Measurements from ENCODE around the gene CLEC17A. TPM values are rescaled to one million over a fixed set of nuclear protein-coding genes. Genes with fewer than 3 reads are reported as not detected.
"Not testable (repeated sequence)": the region's sequence is repeated elsewhere in the genome, so short reads cannot be mapped to it uniquely, and the experiment has no call there.

The CLEC17A gene
- total and polyA plus RNA-seq, 11 donors: 0.10 TPM; not detected in 10

DNA sequence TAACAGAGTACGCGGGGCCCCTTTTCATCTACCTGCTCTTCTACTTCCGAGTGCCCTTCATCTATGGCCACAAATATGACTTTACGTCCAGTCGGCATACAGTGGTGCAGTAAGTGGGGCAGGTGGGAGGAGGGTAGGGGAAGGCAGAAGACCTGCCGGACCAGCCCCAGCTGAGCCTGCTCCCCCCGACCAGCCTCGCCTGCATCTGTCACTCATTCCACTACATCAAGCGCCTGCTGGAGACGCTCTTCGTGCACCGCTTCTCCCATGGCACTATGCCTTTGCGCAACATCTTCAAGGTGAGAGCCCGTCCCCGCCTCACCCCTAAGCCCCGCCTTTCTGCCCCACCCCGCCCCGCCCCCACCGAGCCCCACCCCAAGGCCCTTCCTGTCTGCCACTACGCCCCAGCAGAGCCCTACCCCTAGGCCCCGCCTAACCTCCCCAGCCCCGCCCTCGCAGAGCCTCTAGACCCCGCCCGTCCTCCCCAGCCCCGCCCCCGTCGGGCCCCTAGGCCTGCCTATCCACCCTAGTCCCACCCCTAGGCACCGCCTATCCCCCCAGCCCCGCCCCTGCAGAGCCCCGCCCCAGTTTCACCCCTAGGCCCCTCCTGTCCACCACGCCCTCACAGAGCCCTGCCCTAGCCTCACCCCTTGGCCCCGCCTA lies 18.8 kb upstream of the CLEC17A start:
- 72 to 82% (median 74%) methylated on average over 24 to 33 of the region's 33 CpGs for WGBS, 4 donors
- no peaks in the 10 kb centered on the region for H3K27me3 ChIP-seq
- ATAC-seq (peak in 3 of 4 donors; percentile 1 to 13 (median 11)), DNase-seq (peak in 1 of 5 donors; percentile 44)
- intact Hi-C loops (cut with DNase I): no loop called here
- no peak overlapping the region for H3K4me3 ChIP-seq
- no peaks in the 10 kb centered on the region for H3K9me3 ChIP-seq
- H3K36me3 ChIP-seq: peaks cover 0 to 35% (median 15%) of the 10 kb centered on the region in 9 donors
- H3K4me1 ChIP-seq: peaks cover 0 to 63% (median 35%) of the 10 kb centered on the region in 12 donors
- H3K27ac ChIP-seq: peak overlapping the region in 3 of 12 donors; percentile 87 to 97 (median 94)
- TF ChIP-seq, protein P1, sequence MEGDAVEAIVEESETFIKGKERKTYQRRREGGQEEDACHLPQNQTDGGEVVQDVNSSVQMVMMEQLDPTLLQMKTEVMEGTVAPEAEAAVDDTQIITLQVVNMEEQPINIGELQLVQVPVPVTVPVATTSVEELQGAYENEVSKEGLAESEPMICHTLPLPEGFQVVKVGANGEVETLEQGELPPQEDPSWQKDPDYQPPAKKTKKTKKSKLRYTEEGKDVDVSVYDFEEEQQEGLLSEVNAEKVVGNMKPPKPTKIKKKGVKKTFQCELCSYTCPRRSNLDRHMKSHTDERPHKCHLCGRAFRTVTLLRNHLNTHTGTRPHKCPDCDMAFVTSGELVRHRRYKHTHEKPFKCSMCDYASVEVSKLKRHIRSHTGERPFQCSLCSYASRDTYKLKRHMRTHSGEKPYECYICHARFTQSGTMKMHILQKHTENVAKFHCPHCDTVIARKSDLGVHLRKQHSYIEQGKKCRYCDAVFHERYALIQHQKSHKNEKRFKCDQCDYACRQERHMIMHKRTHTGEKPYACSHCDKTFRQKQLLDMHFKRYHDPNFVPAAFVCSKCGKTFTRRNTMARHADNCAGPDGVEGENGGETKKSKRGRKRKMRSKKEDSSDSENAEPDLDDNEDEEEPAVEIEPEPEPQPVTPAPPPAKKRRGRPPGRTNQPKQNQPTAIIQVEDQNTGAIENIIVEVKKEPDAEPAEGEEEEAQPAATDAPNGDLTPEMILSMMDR (IDR thresholded peaks at IDR 0.05): no peak
- TF ChIP-seq POLR2A (IDR thresholded peaks at IDR 0.05): no peak

DNA sequence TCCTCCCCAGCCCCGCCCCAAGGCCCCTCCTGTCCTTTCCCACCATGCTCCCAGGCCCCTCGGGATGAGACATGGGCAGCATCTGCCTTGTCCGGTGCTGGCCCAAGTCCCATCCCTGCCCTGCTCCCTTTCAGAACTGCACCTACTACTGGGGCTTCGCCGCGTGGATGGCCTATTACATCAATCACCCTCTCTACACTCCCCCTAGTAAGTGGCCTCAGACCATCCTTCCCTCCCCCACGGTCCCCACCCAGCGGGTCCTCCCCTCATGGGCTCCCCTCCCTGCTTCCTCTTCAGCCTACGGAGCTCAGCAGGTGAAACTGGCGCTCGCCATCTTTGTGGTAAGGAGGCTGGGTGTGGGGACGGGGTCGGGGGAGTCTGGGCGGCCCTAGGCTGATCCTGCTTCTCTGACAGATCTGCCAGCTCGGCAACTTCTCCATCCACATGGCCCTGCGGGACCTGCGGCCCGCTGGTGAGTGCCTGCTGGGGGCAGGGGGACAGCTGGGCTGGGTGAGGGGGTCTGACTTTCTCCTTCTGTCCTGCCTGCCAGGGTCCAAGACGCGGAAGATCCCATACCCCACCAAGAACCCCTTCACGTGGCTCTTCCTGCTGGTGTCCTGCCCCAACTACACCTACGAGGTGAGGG lies 18.1 kb upstream of the CLEC17A start:
- peak overlapping the region in 1 of 12 donors; percentile 2 for H3K27ac ChIP-seq
- WGBS, 4 donors: 74 to 81% (median 79%) methylated on average over 20 to 22 of the region's 22 CpGs
- H3K9me3 ChIP-seq; ATAC-seq; H3K27me3 ChIP-seq; DNase-seq; H3K4me3 ChIP-seq; intact Hi-C loops (cut with DNase I): not testable (repeated sequence)
- peaks cover 0 to 35% (median 15%) of the 10 kb centered on the region in 9 donors for H3K36me3 ChIP-seq
- peaks cover 0 to 63% (median 34%) of the 10 kb centered on the region in 12 donors for H3K4me1 ChIP-seq

DNA sequence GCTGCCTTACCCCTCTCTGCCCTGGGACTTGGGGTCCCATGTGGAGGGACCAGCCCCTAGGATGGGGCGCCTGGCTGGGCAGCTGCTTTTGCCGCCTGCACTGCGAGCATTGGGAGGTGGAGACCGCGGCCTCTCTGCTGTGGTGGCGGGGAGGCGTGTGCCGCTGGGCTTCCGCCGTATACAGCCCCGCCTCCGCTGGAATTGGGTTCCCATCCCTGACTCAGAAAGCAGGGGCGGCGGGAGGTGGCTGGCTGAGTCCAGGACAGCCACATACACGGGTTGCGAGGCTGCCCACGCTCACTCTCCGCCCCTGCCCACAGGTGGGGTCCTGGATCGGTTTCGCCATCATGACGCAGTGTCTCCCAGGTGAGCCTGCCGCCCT lies 17.6 kb upstream of the CLEC17A start:
- no peak for TF ChIP-seq POLR2A (IDR thresholded peaks at IDR 0.05)
- TF ChIP-seq, protein P1 (IDR thresholded peaks at IDR 0.05): no peak
- H3K27me3 ChIP-seq: no peaks in the 10 kb centered on the region
- intact Hi-C loops (cut with DNase I): no loop called here
- no peak overlapping the region for H3K4me3 ChIP-seq
- peaks cover 0 to 36% (median 15%) of the 10 kb centered on the region in 9 donors for H3K36me3 ChIP-seq
- H3K27ac ChIP-seq: no peak overlapping the region
- WGBS, 4 donors: 94 to 98% (median 95%) methylated on average over 14 to 22 of the region's 22 CpGs
- DNase-seq (peak in 1 of 5 donors; percentile 21), ATAC-seq (no peak)
- H3K9me3 ChIP-seq: no peaks in the 10 kb centered on the region
- H3K4me1 ChIP-seq: peaks cover 0 to 63% (median 30%) of the 10 kb centered on the region in 12 donors

DNA sequence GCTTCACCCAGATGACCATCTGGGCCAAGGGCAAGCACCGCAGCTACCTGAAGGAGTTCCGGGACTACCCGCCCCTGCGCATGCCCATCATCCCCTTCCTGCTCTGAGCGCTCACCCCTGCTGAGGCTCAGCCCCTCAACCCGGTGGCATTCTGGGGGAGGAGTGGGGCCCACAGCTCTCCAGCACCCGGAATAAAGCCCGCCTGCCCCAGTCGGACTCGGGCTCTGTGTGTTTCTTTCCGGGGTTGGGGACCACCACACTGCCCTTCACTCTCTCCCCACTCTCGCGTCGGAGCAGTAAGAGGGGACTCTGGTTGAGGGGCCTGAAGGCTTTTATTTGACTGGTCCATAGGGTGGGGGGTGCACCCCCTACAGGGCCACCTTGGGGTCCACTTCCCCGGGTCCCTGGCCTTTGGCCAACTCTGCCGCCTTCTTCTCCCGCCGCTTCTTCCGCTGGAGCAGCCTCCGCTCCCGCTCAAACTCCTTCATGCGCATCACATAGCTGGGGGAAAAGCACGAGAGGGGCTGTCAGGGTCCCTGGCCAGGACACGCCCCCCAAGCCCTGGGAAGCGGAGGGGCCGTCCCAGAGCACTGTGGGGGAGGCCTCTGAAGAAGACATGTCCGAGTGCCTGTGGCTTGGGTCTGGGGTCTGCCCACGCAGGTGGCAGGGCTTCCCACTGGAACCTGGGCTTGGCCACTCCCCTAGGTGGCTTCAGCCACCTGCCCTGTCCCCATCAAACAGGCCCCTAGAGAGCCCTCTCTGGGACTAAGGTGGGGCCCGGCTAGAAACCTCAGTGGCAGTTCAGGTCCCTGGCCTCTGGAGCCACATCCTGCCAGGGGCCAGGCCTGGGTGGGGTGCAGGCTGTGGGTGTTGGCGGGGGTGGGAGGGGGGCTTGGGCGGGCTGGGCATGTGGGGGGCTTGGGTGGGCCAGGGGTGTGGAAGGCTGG lies 16.8 kb upstream of the CLEC17A start:
- Histone ChIP-seq H3K27me3 (no peaks in the 10 kb centered on the region), H3K9me3 (no peaks in the 10 kb centered on the region), H3K27ac (no peak overlapping the region), H3K4me3 (no peak overlapping the region), H3K36me3 (peaks cover 0 to 36% (median 15%) of the 10 kb centered on the region in 9 donors), H3K4me1 (peaks cover 3 to 63% (median 30%) of the 10 kb centered on the region in 12 donors)
- DNase-seq (no peak), ATAC-seq (no peak)
- 84 to 86% (median 85%) methylated on average over 22 to 28 of the region's 31 CpGs for WGBS, 4 donors
- TF ChIP-seq, protein P1 (IDR thresholded peaks at IDR 0.05): no peak
- no peak for TF ChIP-seq POLR2A (IDR thresholded peaks at IDR 0.05)
- intact Hi-C loops (cut with DNase I): no loop called here

Data from heart left ventricle (tissue), 16 donors.